ENCODE results near the gene CLIP2.

Gene CLIP2

GRCh38 chr7:74449809-74450397 lies 160.7 kb downstream of the CLIP2 start:
- DNase-seq, result peak; percentile 69

DNA sequence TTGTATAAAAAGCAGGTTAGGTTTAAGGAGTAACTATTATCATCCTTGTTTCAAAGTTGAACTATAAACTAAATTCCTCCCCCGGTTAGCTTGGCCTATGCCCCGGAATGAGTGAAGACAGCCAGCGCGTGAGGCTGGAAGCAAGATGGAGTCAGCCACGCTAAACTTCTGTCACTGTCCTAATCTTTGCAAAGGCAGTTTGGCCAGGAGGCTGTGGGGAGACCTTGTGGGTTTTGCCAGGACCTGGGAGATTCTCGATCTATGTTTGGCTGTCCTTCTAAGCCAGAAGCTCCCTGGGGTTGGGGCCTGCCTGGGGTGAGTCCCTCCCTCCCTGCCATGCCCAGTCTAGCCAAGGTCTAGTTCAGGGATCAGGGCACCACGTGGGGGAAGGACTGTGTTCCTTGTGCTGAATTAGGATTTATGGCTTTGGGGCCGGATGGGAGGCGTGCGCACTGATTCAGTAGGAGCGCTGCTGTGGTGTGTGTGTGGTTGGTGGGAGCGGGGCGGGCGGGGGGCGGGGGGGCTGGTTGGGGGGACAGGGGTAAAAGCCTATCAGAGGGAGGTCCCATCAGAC lies 163.6 kb downstream of the CLIP2 start:
- DNase-seq, result peak; percentile 36

- peak; percentile 88 for DNase-seq
Measured at GRCh38 chr7:74453322-74454011, 164.3 kb downstream of the CLIP2 start, which contains the start of gene GTF2IRD1. Gene GTF2IRD1, plus strand, starts transcription at chr7:74453906. Its CDS starts 54,175 bp downstream, at chr7:74508081.

DNA sequence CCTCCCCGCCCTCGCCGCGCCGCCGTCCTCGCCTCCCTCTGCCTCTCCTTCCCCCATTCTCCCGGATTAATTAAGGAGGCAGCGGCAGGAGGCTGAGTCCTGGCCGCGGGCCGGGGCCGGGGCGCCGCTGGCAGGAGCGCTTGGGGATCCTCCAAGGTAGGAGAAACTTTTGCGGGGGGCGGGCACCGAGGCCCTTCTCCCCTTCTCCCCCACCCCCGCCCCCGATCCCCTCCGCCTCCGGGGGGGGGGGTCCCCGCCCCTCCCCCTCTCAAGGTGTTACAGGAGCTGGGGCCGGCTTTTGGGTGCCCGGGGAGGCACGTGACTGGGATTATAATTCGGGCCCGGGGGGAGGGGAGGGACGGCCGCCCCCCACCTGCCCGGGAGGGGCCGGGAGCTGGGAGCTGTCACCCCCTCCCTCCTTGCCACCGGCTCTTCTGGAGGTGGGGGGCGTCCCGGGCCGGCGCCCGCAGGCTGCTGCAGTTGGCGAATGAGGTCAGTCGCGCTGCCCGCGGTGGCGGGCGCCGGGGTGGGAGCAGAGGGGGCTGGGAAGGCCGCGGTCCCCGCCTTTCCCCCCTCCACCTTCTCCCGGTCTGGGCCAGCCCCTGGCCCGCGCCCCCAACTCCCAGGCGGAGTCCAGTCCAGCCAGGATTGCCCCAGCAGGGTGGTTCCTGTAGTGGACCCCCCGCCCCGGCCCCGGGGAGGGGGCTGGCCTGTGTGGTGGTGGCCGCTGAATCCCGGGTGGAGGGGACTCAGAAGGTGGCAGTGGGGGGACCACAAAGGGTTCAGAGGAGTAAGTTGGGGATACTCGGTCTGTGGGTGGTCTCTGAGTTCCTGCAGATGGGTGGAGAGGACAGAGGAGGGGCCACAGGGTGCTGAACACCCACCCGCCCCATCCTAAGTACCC lies 165.1 kb downstream of the CLIP2 start:
- peak; percentile 78 for DNase-seq

- DNase-seq, result no peak
Measured at GRCh38 chr7:74454925-74455288, 165.7 kb downstream of the CLIP2 start.

GRCh38 chr7:74455291-74455804 lies 166.1 kb downstream of the CLIP2 start:
- peak; percentile 31 for DNase-seq

Measured in NCI-H69 (cell line).